Adrenal gland (tissue), 5 donors: Measurements from ENCODE around the gene KLHL2.

Source experiments
- POLR2A ChIP-seq, 2 donors: fragments of 450-650 bp; IDR thresholded peaks; one replicate each; pipeline ENCODE4 v1.6.1; 2017; ENCODE audit warnings: antibody characterized with exemption in 2 of 2, mild to moderate bottlenecking in 2 of 2, moderate library complexity in 1 of 2
- TF ChIP-seq, protein P1 (sequence below), 6 experiments: fragments of 450-650 bp in 4 of 6; fragments of 200-600 bp in 2 of 6; sonication (generic) in 1 of 6; IDR thresholded peaks; 1 replicate in 5 of 6; 2 replicates in 1 of 6; pipeline versions ENCODE4 v1.5.1 to v1.8.0; 2016 to 2021; ENCODE audit warnings: antibody characterized with exemption in 6 of 6, mild to moderate bottlenecking in 2 of 6, moderate library complexity in 1 of 6
- donor health status: DM: no; HTN: no; CAD: no.

DNA sequence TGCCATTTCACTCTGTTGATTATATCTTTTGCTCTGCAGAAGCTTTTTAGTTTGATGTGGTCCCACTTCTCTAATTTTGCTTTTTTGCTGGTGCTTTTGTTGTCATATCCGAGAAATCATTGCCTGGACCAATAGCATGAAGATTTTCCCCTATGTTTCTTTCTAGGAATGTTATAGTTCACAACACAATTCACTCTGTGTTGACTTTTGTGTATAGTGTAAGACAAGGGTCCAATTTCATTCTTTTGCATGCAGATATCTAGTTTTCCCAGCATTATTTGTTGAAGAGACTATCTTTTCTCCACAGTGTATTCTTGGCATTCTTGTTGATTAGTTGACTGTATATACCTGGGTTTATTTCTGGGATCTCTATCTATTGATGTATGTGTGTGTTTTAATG lies 163.2 kb downstream of the KLHL2 start:
- TF ChIP-seq, protein P1, sequence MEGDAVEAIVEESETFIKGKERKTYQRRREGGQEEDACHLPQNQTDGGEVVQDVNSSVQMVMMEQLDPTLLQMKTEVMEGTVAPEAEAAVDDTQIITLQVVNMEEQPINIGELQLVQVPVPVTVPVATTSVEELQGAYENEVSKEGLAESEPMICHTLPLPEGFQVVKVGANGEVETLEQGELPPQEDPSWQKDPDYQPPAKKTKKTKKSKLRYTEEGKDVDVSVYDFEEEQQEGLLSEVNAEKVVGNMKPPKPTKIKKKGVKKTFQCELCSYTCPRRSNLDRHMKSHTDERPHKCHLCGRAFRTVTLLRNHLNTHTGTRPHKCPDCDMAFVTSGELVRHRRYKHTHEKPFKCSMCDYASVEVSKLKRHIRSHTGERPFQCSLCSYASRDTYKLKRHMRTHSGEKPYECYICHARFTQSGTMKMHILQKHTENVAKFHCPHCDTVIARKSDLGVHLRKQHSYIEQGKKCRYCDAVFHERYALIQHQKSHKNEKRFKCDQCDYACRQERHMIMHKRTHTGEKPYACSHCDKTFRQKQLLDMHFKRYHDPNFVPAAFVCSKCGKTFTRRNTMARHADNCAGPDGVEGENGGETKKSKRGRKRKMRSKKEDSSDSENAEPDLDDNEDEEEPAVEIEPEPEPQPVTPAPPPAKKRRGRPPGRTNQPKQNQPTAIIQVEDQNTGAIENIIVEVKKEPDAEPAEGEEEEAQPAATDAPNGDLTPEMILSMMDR (IDR thresholded peaks at IDR 0.05) = no peak
- TF ChIP-seq POLR2A (IDR thresholded peaks at IDR 0.05) = no peak
